ENCODE results near the gene OR52H1.
"Not testable (repeated sequence)": the region's sequence is repeated elsewhere in the genome, so short reads cannot be mapped to it uniquely, and the experiment has no call there.

Gene OR52H1

DNA sequence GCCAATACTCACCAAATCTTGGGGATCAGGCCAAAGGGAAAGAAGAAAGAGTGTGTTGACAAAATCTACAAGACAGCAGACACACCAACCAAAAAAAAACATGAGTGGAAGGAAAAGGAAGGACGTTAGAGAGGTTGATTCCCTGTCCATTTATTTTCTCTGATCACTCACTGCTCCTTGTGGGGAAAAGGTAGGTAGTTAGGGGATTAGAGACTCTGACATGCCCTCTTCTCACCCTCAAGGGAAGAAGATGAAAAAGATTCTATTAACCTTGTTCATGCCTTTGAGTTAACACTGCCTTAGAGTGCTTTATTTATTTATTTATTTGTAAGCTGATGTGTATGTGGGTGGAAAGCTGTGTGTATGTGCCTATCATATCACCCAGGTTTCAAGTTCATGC is at the start of gene OR52H1:
Gene OR52H1 (minus strand): TSS at position 101 of the 400 bp plus-strand sequence. CDS start 3,035 bp downstream, outside the sequence.
- no peak for DNase-seq (ENCODE audit: low read depth, low spot score)

DNA sequence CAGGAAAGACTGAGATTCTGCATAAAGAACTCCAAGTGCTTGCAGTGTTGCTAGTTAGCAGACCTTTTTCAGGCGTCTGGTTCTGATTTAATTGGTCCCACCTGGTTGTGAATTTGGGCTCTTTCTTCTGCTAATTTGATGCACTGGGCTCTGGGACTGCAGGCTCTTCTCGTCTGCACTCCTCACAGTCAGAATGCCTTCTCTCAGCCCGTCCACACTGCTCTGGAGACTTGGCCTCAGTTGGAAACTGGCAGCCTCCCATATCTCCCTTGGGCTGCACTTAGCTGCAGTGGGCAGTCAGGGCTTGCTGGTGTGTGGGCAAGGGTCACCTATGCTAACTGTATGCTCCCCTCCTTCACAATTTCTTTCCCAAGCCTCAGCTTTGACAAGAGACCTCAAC is 49.6 kb upstream of the OR52H1 start:
- peak; percentile 50 for DNase-seq (ENCODE audit: low read depth, low spot score)

DNA sequence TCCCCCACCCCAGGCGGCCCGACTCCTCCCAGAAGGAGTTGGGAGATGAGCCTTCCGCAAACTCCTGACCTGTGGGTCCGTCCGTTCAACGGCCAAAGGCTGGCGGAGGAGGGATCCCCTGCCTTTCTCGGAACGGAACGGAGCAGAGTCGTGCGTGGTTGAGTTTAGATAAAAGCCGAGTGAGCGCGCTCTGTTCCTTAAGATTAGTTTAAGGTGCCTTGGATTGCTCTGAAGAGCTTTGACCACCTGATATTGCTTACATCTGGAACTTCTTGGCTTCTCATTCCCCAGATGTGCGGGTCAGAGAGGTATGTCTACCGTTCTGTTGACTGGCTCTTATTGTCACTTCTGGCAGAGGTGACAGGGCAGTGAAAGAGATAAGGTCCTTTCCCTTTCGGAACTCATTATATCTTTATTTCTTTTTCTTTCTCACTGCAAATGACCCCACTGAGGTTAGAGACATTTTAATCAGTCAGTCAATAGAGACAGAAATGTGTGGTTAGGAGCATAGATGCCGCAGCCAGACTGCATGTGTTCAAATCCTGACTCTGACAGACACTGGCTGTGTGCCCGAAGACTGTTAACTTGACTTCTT is 48.4 kb upstream of the OR52H1 start, which contains the start of gene TRIM6:
Gene TRIM6 (plus strand): TSS at position 31 of the 595 bp plus-strand sequence. CDS start 261 bp downstream, at position 292.
- DNase-seq (ENCODE audit: low read depth, low spot score): peak; percentile 74

DNA sequence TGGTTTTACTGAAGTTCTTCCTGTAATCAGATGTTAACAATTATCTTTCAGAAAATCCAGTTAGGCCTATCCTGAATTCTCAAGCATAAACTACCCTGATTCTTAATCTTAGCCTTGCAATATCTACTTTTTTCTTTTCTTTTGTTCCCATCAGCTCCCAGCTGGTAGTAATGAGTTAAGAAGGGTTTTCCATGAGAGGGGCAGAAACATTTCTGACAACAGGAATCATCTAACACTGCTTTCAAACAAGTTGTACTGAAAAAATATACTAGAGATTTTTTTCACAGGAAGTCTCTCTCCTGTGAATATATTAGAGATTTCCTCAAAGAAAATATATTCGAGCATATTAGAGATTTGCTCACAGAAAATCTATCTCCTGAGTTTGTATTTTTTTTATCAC is 44.8 kb upstream of the OR52H1 start:
- DNase-seq (ENCODE audit: low read depth, low spot score): no peak

DNA sequence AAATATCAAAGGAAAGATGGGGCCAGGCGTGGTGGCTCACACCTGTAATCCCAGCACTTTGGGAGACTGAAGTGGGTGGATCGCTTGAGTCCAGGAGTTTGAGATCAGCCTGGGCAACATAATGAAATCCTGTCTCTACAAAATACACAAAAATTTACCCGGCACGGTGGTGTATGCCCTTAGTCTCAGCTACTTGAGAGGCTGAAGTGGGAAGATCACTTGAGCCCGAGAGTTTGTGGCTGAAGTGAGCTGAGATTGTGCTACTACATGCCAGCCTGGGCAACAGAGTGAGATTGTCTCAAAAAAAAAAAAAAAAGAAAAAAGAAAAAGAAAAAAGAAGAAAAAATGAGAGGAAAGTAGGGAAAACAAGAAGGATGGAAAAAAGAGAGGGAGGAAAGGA is 44.3 kb upstream of the OR52H1 start:
- no peak for DNase-seq (ENCODE audit: low read depth, low spot score)

DNA sequence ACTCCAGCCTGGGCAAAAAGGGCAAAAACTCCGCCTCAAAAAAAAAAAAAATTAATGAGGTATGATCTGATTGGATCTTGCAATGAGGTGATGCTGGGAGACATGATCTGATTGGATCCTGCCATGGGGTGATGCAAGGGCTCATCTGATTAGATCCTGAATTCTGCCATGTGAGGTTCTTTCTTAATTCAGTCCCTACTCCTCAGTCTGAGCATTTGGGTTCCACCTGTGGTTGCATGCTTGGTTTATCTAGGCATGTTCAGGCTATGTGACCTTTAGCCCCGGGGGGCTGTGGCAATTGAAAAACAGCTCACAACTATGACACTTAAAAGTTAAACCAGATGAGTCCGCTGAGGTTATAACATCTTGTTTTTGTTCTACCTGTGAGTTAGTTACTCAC is 43.3 kb upstream of the OR52H1 start:
- no peak for DNase-seq (ENCODE audit: low read depth, low spot score)

DNA sequence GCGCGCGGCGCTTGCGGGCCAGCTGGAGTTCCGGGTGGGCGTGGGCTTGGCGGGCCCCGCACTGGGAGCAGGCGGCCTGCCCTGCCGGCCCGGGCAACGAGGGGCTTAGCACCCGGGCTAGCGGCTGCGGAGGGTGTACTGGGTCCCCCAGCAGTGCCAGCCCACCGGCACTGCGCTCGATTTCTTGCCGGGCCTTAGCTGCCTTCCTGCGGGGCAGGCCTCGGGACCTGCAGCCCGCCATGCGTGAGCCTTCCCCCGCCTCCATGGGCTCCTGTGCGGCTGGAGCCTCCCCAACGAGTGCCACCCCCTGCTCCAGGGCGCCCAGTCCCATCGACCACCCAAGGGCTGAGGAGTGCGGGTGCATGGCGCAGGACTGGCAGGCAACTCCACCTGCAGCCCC is 41.6 kb upstream of the OR52H1 start:
- DNase-seq (ENCODE audit: low read depth, low spot score): not testable (repeated sequence)

DNA sequence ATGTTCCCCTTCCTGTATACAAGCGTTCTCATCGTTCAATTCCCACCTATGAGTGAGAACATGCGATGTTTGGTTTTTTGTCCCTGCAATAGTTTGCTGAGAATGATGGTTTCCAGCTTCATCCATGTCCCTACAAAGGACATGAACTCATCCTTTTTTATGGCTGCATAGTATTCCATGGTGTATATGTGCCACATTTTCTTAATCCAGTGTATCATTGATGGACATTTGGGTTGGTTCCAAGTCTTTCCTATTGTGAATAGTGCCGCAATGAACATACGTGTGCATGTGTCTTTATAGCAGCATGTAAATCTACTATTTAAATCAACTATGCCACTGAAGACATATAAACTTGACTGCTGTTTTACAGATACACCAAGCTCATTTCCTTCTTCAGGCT is 36.1 kb upstream of the OR52H1 start:
- DNase-seq (ENCODE audit: low read depth, low spot score): not testable (repeated sequence)

DNA sequence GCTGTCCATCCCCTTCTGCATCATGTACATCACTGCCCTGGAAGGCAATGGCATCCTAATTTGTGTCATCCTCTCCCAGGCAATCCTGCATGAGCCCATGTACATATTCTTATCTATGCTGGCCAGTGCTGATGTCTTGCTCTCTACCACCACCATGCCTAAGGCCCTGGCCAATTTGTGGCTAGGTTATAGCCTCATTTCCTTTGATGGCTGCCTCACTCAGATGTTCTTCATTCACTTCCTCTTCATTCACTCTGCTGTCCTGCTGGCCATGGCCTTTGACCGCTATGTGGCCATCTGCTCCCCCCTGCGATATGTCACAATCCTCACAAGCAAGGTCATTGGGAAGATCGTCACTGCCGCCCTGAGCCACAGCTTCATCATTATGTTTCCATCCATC is 32.7 kb upstream of the OR52H1 start:
- DNase-seq (ENCODE audit: low read depth, low spot score): no peak

DNA sequence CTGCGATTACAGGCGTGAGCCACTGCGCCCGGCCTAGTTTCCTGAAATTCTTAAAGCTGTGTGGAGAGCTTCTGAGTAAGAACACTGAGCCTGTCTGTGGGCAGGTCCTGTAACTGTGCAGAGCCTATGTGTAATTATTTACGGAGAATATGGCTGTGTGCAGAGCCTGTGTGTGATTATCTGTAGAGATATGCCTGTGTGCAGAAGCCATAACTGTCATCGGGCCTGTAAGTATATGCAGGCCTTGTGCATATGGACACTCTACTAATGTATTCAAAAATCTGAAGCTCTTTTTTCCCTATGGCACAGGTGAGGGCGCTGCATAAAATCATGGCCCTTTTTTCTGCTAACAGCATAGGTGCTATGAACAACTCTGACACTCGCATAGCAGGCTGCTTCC is 32.2 kb upstream of the OR52H1 start, which contains the start of gene OR52B6:
Gene OR52B6 (plus strand): TSS at position 301 of the 400 bp plus-strand sequence. CDS start 0 bp downstream, at position 301.
- no peak for DNase-seq (ENCODE audit: low read depth, low spot score)

DNA sequence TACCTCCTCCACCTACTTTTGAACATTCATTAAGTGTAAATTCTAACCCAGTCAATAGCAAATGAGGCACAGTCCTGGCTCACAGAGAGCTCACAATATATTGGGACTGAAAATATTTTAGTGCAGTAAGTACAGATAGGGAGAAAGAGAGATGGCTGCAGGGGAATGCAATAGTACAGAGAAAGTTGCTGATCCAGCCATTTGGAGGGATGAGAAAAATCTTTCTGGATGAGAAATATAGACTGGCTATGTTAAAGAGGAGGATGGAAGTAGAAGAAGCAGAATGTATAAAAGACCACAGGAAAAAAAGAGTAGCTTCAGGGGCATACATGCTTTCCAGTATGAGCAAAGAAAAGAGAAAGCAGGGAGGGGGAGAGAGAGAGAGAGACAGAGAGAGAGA is 28.8 kb upstream of the OR52H1 start:
- no peak for DNase-seq (ENCODE audit: low read depth, low spot score)

DNA sequence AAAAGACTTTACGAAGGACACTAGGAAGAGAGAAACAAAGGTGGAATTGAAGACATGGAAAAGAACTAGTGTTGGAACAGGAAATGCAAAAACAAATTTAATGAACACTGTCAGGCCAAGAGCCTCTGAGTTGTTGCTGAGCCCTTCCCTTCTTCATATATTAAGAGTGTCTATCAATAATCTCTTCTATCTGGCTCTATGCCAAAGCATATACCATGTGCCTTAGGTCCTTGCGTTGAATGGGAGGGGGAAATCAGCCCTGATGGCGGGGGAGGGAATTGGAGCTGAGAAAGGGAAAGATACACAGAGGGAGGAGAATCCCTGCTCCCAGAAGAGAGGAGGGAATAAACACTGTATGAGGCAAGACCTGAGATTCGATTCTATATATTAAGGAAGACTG is 26.8 kb upstream of the OR52H1 start:
- DNase-seq (ENCODE audit: low read depth, low spot score): no peak

DNA sequence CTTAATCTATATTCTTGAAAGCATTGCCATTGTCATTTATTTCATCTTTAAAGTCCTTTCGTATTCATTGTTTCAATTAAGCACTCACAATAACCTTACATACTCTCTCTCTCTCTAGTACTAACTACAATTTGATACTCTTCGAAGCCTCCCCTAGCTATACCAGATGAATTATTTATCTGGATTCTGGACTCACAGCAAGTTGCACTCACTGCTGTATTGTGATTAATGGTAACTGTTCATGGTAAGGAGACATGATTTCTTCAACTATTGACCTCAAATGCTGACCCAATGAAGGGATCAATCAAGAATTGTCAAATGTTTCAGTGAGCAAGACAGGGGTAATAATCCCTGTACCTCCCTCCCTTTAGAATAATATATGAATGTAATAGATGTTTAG is 26.3 kb upstream of the OR52H1 start:
- DNase-seq (ENCODE audit: low read depth, low spot score): no peak

DNA sequence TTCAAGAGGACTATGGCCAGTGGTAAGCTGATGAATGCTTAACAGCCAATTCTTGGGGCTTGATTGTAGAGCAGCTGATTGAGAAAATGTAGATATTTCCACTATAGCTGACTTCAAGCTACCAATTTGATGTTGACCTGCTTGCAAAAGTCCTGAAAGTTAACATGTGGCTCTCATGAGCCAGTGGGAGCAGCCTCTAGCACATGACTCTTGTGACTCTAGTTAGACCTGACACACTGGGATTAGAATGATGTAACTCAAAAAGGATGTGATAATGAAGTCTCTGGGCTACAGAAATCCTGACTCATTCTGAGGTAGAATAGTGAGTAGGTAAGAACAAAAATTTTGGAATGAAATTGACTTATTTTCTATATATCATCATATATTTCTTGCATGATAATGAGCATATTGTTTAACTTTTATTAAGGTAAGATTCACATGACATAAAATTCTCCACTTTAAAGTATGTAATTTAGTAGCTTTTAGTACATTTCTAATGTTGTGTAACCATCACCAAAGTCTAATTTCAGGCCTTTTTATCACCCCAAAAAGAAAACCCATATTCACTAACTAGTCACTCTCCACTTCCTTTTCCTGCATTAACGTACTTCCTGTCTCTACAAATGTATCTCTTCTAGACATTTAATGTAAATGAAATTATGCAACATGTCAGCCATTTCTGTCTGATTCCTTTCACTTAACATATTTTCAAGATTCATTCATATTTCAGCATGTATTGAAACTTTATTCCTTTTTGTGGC is 16.1 kb upstream of the OR52H1 start:
- DNase-seq (ENCODE audit: low read depth, low spot score): no peak

DNA sequence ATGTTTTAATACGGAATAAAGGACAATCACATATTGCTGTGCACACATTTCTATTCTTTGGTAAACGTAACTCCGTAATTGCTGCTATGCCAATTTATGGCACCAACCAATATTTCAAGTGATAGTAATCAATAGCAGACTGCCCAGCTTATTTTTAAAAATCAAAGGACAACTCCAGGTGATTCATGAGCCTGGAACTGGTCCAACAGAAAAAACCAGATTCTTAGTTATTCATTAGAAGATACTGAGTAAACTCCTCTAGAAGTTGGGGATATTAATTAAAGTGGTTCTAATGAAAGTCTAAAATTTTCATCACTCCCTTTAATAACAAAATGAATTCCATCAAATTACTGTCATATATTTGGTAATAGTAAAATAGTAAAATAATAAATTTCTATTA is 9.4 kb upstream of the OR52H1 start:
- no peak for DNase-seq (ENCODE audit: low read depth, low spot score)

DNA sequence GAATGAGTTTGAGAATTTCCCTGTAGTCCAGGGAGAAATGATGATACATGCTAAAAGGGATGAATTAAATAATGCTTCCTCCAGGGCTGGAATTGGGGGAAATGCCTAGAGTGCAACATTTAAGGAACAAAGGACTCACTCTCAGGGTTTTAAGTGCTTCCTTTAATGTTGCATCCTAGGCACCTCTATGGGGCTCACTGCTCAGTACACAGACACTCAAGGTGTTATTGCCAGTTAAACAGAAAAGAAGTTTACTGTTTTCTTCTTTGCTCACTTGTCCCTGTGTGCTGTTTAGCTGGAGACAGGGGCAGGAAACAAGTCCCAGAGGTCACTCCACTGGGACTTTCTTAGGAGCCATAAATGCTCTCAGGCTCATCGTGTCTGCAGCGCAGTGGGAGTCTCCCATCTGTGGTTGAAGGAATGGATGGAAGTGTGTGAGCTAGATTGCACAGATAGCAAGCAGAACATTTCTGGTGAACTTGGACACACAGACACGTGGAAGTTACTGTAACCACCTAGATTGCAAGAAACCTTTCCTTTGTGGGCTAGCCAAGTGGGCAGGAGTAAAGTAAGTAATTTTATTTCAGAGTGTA is 8.4 kb upstream of the OR52H1 start:
- DNase-seq (ENCODE audit: low read depth, low spot score): no peak

DNA sequence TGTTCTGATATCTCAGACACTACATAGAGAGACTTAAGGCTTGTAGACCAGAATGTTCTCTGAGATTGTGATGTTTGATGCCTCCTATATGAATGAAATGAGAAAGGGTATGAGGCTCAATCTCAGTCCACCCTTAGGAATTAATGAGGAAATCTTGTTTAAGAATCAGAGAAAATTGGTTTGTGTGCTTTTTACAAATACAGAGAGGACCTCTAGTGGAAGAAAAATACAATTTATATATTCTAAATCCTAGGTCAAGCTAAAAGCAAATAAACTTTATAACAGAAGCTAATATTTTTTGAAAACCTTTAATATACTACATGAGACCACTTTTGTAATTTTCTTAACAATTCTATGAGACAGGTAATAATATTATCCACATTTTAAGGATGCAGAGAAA is 5.0 kb upstream of the OR52H1 start:
- no peak for DNase-seq (ENCODE audit: low read depth, low spot score)

DNA sequence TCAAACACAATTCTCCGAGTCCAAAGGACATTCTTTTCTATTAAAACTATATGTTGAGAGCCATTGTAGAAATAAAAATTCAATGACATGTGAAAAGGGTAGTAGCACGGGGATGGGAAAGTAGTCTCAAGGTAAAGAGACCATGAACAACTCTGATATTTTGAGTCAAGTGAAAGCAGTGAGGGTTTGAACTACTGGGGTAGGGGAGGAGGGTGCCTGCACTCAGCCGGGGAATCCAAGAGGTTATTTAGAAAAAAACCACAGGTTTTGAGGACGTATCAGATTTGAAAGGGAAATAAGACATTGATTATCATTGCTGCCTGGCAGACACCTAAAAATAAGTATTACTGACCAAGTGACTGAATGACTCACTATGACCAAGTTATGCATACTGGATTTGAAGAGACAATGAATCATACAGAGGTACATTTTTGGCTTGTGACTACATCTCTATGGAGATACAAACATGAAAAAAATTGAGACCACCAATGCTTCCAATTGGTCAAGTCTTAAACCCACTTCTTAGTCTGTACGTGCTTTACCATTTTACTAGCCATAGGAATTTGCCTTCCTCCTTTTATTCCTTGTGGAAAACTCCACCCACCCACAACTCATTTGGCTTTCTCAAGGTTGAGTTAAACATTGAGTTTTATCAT is 2.2 kb upstream of the OR52H1 start:
- no peak for DNase-seq (ENCODE audit: low read depth, low spot score)

DNA sequence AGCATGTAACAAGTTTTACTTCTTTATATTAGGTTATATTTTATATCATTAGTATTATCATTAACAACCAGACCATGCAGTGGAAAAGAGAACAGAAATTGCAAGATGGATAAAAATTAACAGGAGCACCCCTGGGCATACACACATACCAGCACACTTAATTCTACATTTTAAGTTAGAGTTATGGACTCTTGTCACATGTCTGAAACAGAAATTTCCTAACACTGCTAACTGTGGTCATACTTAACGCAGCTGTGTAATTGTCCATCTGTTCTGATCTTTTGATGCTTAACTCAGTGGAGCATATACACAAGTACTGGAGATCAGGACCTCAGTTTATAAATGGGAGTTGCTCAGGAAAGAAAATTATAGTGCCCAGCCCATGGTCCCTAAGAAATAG is 358 bp downstream of the OR52H1 start:
- no peak for DNase-seq (ENCODE audit: low read depth, low spot score)

DNA sequence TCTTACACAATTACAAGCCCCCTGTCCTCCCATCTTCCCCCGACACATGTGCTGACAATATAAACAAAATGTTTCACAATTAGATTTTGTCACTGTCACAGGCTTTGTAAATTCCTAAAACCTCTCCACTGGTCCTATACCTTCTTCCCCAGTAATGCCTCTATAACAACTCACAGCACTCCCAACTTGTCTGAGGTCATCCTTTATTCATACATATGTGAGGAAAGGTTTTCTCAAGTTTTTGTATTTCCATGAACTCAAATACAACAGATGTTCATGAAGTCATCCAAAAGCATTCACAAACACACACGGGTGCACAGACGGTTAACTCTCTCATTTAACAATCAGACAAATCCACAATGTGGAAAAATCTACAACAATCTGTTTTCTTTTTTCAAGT is 1.9 kb downstream of the OR52H1 start:
- DNase-seq (ENCODE audit: low read depth, low spot score): no peak

DNA sequence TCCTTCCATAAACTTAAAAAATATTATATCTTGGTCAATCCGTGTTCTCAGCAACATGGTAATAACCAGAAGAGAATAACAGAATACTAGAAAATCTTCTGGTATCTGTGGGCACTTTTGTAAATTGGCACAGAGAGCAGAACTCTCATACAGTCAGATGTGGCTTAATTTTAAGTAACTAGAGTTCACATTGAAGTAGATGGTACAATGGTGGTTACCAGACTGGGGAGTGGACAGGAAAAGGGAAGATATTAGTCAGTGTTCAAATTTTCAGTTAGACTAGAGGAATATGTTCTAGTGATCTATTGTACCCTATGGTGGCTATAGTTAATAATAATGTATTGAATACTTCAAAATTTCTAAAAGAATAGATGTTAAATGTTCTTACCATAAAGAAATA is 6.9 kb downstream of the OR52H1 start:
- DNase-seq (ENCODE audit: low read depth, low spot score): no peak

DNA sequence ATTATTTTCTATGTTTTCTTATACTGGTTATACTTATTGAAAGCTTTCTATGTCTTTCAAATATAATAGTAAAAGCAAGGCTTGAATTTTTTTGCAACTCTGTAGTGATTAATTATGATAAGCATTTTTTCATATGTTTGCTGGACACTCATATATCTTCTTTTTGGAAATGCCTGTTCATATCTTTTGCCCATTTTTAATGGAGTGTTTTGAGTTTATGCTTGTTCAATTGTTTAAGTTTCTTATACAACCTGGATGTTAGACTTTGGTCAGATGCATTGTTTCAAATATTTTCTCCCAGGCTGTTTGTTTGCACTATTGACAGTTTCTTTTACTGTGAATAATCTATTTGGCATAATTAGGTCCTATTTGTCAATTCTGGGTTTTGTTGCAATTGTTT is 11.9 kb downstream of the OR52H1 start:
- no peak for DNase-seq (ENCODE audit: low read depth, low spot score)
